Fibroblast of lung (primary cell): Measurements from ENCODE around the gene KIF19. TPM values are rescaled to one million over a fixed set of nuclear protein-coding genes. Genes with fewer than 3 reads are reported as not detected.

Experiments
- DNase-seq, 2 donors: peaks; one replicate each; pipeline versions ENCODE4 v3.0.0 to v3.0.0-alpha.2; 2010; ENCODE audit warnings: low read depth in 2 of 2
- H2AFZ ChIP-seq: 2 replicates; pipeline ENCODE4 v1.5.1; 2012; ENCODE audit warnings: low read length, control low read depth, inconsistent platforms
- H3K27ac ChIP-seq: 2 replicates; pipeline ENCODE4 v1.5.1; 2011; ENCODE audit warnings: low read length, control low read depth; ENCODE audit not compliant: insufficient read depth
- H3K27me3 ChIP-seq: 2 replicates; pipeline ENCODE4 v1.5.1; 2011; ENCODE audit warnings: mild to moderate bottlenecking, low read length; ENCODE audit not compliant: control insufficient read depth, insufficient read depth
- H3K36me3 ChIP-seq: 2 replicates; pipeline ENCODE4 v1.5.1; 2011; ENCODE audit warnings: low read length; ENCODE audit not compliant: control insufficient read depth, insufficient read depth
- H3K4me1 ChIP-seq: 2 replicates; pipeline ENCODE4 v1.5.1; 2011; ENCODE audit warnings: low read length; ENCODE audit not compliant: control insufficient read depth, insufficient read depth; ENCODE audit errors: extremely low read depth
- H3K4me2 ChIP-seq: 2 replicates; pipeline ENCODE4 v1.5.1; 2011; ENCODE audit warnings: low read length, control low read depth; ENCODE audit not compliant: insufficient read depth; ENCODE audit errors: extremely low read depth
- H3K4me3 ChIP-seq, 4 experiments: fragments of 200-600 bp in 1 of 4; sonication (generic) in 1 of 4; replicated peaks in 1 of 4; 2 replicates each; pipeline ENCODE4 v1.5.1; 2011 to 2016; ENCODE audit warnings: low read length in 4 of 4, low read depth in 3 of 4, mild to moderate bottlenecking in 3 of 4, control low read depth in 2 of 4, inconsistent platforms in 1 of 4, mixed read lengths in 1 of 4; ENCODE audit not compliant: insufficient read depth in 1 of 4; ENCODE audit errors: control extremely low read depth in 1 of 4
- H3K79me2 ChIP-seq: 2 replicates; pipeline ENCODE4 v1.5.1; 2012; ENCODE audit warnings: mild to moderate bottlenecking, low read length, inconsistent platforms; ENCODE audit not compliant: control insufficient read depth, insufficient read depth
- H3K9ac ChIP-seq: 2 replicates; pipeline ENCODE4 v1.5.1; 2011; ENCODE audit warnings: mild to moderate bottlenecking, low read length, control low read depth; ENCODE audit not compliant: insufficient read depth
- H3K9me3 ChIP-seq: 2 replicates; pipeline ENCODE4 v1.5.1; 2012; ENCODE audit warnings: low read depth, low read length; ENCODE audit not compliant: control insufficient read depth, insufficient read depth
- H4K20me1 ChIP-seq: 2 replicates; pipeline ENCODE4 v1.5.1; 2011; ENCODE audit warnings: low read length; ENCODE audit not compliant: control insufficient read depth, insufficient read depth; ENCODE audit errors: extremely low read depth
- CTCF ChIP-seq, 2 donors: IDR thresholded peaks in 1 of 2; conservative IDR thresholded peaks in 1 of 2; 1 replicate in 1 of 2; 2 replicates in 1 of 2; pipeline ENCODE4 v1.5.1; 2011 to 2012; ENCODE audit warnings: low read length in 2 of 2, control low read depth in 1 of 2, inconsistent platforms in 1 of 2, low read depth in 1 of 2, mild to moderate bottlenecking in 1 of 2
- EZH2 ChIP-seq: IDR thresholded peaks from 2 replicates; pipeline ENCODE4 v1.5.1; 2012; ENCODE audit warnings: low read length, control low read depth, mild to moderate bottlenecking; ENCODE audit errors: missing control alignments
- polyA plus RNA-seq, 2 donors: library from polyadenylated mRNA; depleted of rRNA in 1 of 2; stranded (reverse) in 1 of 2; unstranded in 1 of 2; fragments of >200 nt; gene quantifications; 2 replicates each; pipeline ENCODE4 v1.2.1, GENCODE V29; 2011 to 2012; ENCODE audit warnings: missing spikeins in 1 of 2
- total RNA-seq: library from RNA; depleted of rRNA; stranded (reverse); fragments of >200 nt; gene quantifications from 2 replicates; pipeline ENCODE4 v1.2.1, GENCODE V29; 2014

Gene KIF19
- total and polyA plus RNA-seq, 2 donors (not counting 1 experiment from before 2014, with no cell fraction given): under 0.01 TPM; not detected in 1

- Histone ChIP-seq H3K27me3 (no peaks in the 10 kb centered on the region), H3K79me2 (no peaks in the 10 kb centered on the region), H3K27ac (no peak overlapping the region), H4K20me1 (no peaks in the 10 kb centered on the region), H3K36me3 (no peaks in the 10 kb centered on the region), H3K4me3 (no peak overlapping the region), H3K4me1 (no peaks in the 10 kb centered on the region), H3K9ac (no peak overlapping the region), H3K4me2 (no peak overlapping the region), H2AFZ (no peak overlapping the region), H3K9me3 (no peaks in the 10 kb centered on the region)
- DNase-seq: no peak
- TF ChIP-seq EZH2 (no peak), CTCF (conservative IDR thresholded peaks at IDR 0.05 in 1 of 2, IDR thresholded peaks at IDR 0.05 in 1 of 2; ENCODE audit: low read depth in 1 of 2, low read length in 2 of 2) (no peak)
Measured at GRCh38 chr17:74359916-74360315, 33.9 kb downstream of the KIF19 start.

- H3K27me3 ChIP-seq: no peaks in the 10 kb centered on the region
- no peaks in the 10 kb centered on the region for H4K20me1 ChIP-seq
- H2AFZ ChIP-seq: no peak overlapping the region
- no peak overlapping the region for H3K4me3 ChIP-seq
- no peak overlapping the region for H3K27ac ChIP-seq
- no peaks in the 10 kb centered on the region for H3K79me2 ChIP-seq
- H3K36me3 ChIP-seq: no peaks in the 10 kb centered on the region
- H3K9me3 ChIP-seq: no peaks in the 10 kb centered on the region
- no peak for DNase-seq
- H3K4me1 ChIP-seq: no peaks in the 10 kb centered on the region
- H3K4me2 ChIP-seq: no peak overlapping the region
- no peak for TF ChIP-seq CTCF (conservative IDR thresholded peaks at IDR 0.05 in 1 of 2, IDR thresholded peaks at IDR 0.05 in 1 of 2; ENCODE audit: low read depth in 1 of 2, low read length in 2 of 2)
- TF ChIP-seq EZH2: no peak
- H3K9ac ChIP-seq: no peak overlapping the region
Measured at GRCh38 chr17:74360899-74361229, 34.8 kb downstream of the KIF19 start.

- Histone ChIP-seq H3K9me3 (no peaks in the 10 kb centered on the region), H3K27me3 (no peaks in the 10 kb centered on the region), H4K20me1 (no peaks in the 10 kb centered on the region), H3K4me2 (no peak within 1 kb of the TSS), H3K27ac (no peak within 1 kb of the TSS), H3K4me3 (no peak within 1 kb of the TSS), H3K79me2 (no peaks in the 10 kb centered on the region), H3K4me1 (no peaks in the 10 kb centered on the region), H3K9ac (no peak within 1 kb of the TSS), H2AFZ (no peak within 1 kb of the TSS), H3K36me3 (no peaks in the 10 kb centered on the region)
- peak; percentile 6 to 34 for DNase-seq
- TF ChIP-seq EZH2: no peak
- TF ChIP-seq CTCF (conservative IDR thresholded peaks at IDR 0.05 in 1 of 2, IDR thresholded peaks at IDR 0.05 in 1 of 2; ENCODE audit: low read depth in 1 of 2, low read length in 2 of 2): peak; percentile 19 to 42
Measured at GRCh38 chr17:74361230-74362068, 35.4 kb downstream of the KIF19 start, which contains the start of gene BTBD17. TSS of gene BTBD17 (minus strand) at chr17:74361868. CDS start at chr17:74361819, 49 bp downstream.
